ENCODE data around the gene KMO. TPM values are rescaled to one million over a fixed set of nuclear protein-coding genes. Genes with fewer than 3 reads are reported as not detected.

Gene KMO
- total RNA-seq, 1 experiment from 2014 or later: not detected

- no peaks in the 10 kb centered on the region for H3K4me1 ChIP-seq (ENCODE audit: insufficient read depth, low read length)
These were observed 24.9 kb downstream of the KMO start for GRCh38 chr1:241557031-241557430.

More at GRCh38 chr1:241557031-241557430, 24.9 kb downstream of the KMO start:
- DNase-seq: no peak
- Mint-ChIP-seq H3K9me3 (no peaks in the 10 kb centered on the region), H3K36me3 (ENCODE audit: insufficient read depth in 1 of 3, low read depth in 3 of 3) (no peaks in the 10 kb centered on the region), H3K4me3 (no peak overlapping the region), H3K27ac (no peak overlapping the region; a peak in 1 of 7 replicates), H3K27me3 (ENCODE audit: low read depth) (no peaks in the 10 kb centered on the region), H3K4me1 (no peaks in the 10 kb centered on the region)
- no peak overlapping the region for H3K4me2 ChIP-seq (ENCODE audit: insufficient read depth, insufficient read length, low read length)
- no peak overlapping the region for H3T11ph ChIP-seq (ENCODE audit: low read length)
- H2BK15ac ChIP-seq (ENCODE audit: low read depth, low read length): no peak overlapping the region
- H2AK5ac ChIP-seq (ENCODE audit: insufficient read length, low read length): no peak overlapping the region
- H3K23me2 ChIP-seq (ENCODE audit: insufficient read length, low read depth, low read length, poor library complexity, severe bottlenecking): no peaks in the 10 kb centered on the region
- 100% methylated on average over 1 of the region's 5 CpGs for WGBS (ENCODE audit: extremely low coverage, insufficient read length, low lambda C conversion rate)
- H4K20me1 ChIP-seq (ENCODE audit: control insufficient read depth, insufficient read depth, insufficient read length): no peaks in the 10 kb centered on the region
- H3K79me2 ChIP-seq (ENCODE audit: insufficient read depth, low read length): no peaks in the 10 kb centered on the region
- H3K27me3 ChIP-seq (ENCODE audit: insufficient read depth, low read length): no peaks in the 10 kb centered on the region
- H3K23ac ChIP-seq (ENCODE audit: insufficient read length, low read depth, low read length): no peak overlapping the region
- no peak overlapping the region for H4K5ac ChIP-seq (ENCODE audit: insufficient read length, low read depth, low read length)
- no peak overlapping the region for H2BK12ac ChIP-seq (ENCODE audit: insufficient read length, low read depth, low read length)
- H3K14ac ChIP-seq (ENCODE audit: insufficient read depth, low read length): no peak overlapping the region
- H2BK120ac ChIP-seq (ENCODE audit: low read depth, low read length, poor library complexity, severe bottlenecking): no peak overlapping the region
- H3K79me1 ChIP-seq (ENCODE audit: insufficient read depth, low read depth, low read length, poor library complexity, severe bottlenecking): no peaks in the 10 kb centered on the region
- no peak overlapping the region for H2AFZ ChIP-seq (ENCODE audit: low read length)
- no peak overlapping the region for H2BK20ac ChIP-seq (ENCODE audit: low read depth, low read length, poor library complexity, severe bottlenecking)
- H4K91ac ChIP-seq (ENCODE audit: insufficient read length, low read depth, low read length): no peak overlapping the region
- no peak overlapping the region for H3K27ac ChIP-seq (ENCODE audit: insufficient read length, low read depth, low read length)
- H3K18ac ChIP-seq (ENCODE audit: insufficient read length, low read depth, low read length): no peak overlapping the region
- no peak overlapping the region for H4K8ac ChIP-seq (replicated peaks; ENCODE audit: insufficient read length, low read depth, low read length)
- no peak overlapping the region for H3K4ac ChIP-seq (ENCODE audit: low read depth, low read length)
- H3K56ac ChIP-seq (ENCODE audit: insufficient read length, low read depth, low read length): no peak overlapping the region
- no peak overlapping the region for H3K9ac ChIP-seq (ENCODE audit: extremely low read depth, insufficient read length, low read length)
- H2BK5ac ChIP-seq (ENCODE audit: insufficient read length, low read length): no peak overlapping the region
- TF ChIP-seq, protein P1, sequence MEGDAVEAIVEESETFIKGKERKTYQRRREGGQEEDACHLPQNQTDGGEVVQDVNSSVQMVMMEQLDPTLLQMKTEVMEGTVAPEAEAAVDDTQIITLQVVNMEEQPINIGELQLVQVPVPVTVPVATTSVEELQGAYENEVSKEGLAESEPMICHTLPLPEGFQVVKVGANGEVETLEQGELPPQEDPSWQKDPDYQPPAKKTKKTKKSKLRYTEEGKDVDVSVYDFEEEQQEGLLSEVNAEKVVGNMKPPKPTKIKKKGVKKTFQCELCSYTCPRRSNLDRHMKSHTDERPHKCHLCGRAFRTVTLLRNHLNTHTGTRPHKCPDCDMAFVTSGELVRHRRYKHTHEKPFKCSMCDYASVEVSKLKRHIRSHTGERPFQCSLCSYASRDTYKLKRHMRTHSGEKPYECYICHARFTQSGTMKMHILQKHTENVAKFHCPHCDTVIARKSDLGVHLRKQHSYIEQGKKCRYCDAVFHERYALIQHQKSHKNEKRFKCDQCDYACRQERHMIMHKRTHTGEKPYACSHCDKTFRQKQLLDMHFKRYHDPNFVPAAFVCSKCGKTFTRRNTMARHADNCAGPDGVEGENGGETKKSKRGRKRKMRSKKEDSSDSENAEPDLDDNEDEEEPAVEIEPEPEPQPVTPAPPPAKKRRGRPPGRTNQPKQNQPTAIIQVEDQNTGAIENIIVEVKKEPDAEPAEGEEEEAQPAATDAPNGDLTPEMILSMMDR (conservative IDR thresholded peaks at IDR 0.05): no peak
- no peaks in the 10 kb centered on the region for H3K9me3 ChIP-seq (ENCODE audit: control insufficient read depth, low read depth, low read length)
